GM19351 (cell line): Measurements from ENCODE around the gene FXYD2.

Source experiments
- ATAC-seq: cut with Tn5 transposase; IDR thresholded peaks from one replicate; pipeline ENCODE4 v1.9.1; 2021; ENCODE audit warnings: mild to moderate bottlenecking, moderate library complexity; ENCODE audit not compliant: unreplicated experiment

The FXYD2 gene

GRCh38 chr11:117836077-117836960, 11.8 kb upstream of the FXYD2 start:
- ATAC-seq = no peak

DNA sequence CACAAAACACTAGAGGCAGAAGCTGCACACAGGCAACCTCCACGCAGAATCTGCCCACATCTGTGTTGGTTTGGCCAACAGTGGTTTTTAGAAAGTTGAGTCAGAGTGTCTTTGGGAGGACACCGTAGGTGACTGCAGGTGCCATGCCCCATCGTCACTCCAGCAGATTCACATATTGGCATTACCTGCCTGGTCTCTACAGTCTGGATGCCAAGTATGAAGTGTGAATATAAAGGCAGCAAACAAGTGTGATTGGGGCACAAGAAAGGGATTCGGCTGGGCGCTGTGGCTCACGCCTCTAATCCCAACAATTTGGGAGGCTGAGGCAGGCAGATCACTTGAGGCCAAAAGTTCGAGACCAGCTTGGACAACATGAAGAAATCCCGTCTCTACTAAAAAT, 11.0 kb upstream of the FXYD2 start:
- no peak for ATAC-seq

DNA sequence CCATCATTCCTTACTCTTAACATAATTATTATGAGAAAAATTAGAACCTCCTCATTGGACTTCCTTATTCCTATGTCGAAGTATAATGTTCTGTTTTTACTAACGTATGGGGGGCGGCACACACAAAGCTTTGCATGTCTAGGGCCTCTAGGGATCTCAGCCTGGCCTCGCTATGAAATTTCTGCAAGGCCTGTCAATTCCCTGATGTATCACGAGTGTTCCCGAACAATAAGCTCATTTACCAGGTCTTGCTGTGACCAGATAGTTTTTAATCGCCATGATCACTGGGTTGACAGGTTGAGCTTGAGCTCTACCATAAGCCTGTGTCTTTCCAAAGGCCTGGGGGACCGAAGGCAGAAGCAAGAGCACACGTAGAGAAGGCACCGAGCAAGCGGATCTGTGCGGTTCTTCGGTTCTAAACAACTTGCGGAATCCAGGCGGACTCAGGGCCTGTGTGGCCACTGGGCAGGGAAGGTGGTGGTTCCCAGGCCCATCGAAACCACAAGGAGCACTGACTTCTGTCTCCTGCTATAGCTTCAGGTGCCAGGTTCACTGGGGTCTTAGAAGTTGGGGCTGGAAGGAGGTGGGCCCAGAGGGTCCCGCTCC, 10.4 kb upstream of the FXYD2 start:
- ATAC-seq = no peak

DNA sequence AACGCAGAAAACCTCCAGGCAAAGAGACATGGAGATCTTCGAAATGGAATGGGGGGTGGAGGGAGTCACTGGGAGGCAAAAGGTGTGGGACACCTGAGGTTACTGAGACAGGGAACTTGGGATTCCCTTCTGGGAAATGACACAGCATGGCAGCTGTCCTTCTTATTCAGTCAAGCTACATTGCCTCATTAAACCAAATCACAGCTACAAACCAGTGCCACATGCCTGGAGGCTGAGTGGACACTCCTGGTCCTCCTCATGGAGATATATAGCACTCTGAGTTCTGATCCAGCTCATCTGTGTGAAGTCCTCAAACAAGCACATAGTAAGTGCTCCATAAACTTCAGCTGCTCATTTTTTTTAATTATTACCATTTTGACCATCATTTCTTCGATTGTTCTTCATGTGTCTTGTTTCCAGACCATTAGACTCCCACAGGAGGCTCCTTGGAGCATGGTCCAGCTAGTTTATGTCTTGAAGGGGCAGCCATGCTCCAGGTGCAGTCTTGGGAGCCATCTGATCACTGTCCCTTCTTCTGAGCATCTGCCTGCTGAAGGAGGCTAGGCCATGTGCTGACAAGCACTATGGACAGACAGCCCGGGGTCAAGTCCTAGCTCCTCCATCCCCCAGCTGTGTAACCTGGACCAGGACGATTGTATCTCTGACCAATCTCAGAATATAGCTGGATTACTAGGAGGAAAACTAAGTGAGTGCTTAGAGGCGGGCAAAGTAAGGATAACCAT, 9.7 kb upstream of the FXYD2 start:
- ATAC-seq = no peak

GRCh38 chr11:117833401-117833891, 8.9 kb upstream of the FXYD2 start:
- ATAC-seq = no peak

DNA sequence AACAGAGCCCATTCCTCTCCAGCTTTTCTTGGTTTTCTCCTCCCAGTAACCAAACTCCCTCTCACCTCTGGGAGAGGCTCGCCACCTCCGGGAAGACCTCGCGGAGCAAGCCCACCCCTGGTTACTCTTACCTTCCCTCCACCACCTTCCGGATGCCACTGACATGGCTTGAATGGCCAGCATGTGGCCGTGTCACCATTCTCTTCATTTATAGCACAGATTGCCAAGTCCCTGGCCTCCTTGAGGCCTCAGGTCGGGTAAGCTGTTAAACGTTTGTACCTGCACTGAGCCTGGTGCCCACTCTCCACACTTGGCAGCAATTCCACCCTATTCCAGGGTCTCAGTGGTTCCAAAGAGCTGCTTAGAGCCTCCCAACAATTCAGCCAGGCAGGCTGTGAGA, 8.0 kb upstream of the FXYD2 start:
- ATAC-seq = no peak

DNA sequence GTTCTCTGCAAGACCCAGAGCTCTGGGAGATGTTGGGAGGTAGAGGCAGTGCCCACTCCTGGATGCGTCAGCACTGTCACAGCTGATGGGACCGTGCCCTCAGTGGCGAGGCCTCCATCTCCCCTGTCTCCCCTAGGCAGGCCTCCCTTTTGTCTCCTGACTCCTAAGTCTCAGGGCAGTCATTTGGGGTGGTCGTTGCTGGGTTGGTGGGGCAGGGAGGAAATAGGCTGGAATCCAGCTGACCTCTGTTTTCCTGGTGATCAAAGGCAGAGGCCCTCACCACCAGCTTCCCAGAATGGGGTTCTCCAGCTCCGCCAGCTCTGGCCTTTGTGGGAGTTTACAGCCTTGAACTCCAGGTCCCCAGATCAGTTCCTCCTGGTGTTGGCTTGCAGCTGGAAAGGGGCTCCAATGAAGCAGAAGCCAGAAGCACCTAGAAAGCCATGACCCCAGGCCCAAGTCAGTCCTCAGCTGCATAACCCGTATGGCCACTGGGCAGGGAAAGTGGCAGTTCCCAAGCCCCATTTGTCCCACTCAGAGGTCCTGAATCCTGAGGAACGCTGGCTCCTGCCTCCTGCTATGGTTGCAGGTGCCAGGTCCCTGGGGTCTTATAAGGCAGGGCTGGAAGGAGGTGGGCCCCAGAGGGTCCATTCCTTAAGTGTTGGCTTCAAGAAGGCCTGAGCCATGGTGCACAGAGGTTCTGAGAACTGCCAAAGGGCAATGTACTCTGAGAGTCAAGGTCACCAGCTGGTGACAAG, 7.3 kb upstream of the FXYD2 start:
- ATAC-seq = no peak

DNA sequence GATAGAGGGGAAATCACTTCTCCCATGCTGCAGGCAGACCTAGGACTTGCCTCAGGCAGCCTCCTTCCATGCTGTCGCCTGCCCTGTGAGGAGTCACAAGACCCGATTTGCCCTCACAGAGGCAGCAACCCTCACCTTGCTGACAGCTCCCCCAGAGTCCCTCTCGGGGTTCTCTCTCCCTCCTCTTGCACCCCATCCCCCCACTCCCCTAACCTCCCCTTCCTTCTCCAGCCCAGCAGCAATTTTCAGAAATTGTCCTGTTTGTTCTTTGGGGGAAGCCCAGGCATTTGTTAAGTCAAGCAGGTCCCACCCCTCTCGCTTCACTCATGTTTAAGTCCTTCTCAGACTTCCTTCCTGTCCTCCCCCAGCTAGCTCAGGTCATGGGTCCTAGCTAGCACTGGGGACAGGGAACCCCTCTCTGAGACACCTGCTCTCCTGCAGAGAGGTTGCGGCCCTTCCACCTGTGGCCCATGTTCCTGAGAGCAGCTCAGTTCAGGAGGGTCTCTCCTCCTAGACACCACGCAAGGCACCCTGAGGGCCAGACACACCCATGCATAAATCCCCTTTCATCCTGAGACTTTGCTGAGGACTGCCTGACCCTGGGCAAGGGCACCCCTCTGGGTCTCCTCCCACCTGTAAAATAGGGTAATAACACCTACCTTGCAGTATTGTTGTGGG, 6.3 kb upstream of the FXYD2 start:
- ATAC-seq = no peak

DNA sequence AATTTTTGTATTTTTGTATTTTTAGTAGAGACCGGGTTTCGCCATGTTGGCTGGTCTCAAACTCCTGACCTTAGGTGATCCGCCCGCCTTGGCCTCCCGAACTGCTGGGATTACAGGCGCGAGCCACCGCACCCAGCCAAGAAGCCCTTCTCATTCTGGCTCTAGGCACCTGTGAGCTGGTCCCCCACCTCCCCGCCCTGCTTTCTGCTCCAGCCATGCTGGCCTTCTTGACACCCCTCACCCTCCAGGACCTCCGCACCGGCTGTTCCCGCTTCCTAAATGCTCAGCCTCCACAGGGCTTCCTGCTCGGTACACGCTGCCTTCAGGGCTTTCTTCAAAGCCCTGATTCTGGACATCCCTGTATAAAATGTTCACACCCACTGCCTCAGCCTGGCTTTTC, 5.5 kb upstream of the FXYD2 start:
- no peak for ATAC-seq

DNA sequence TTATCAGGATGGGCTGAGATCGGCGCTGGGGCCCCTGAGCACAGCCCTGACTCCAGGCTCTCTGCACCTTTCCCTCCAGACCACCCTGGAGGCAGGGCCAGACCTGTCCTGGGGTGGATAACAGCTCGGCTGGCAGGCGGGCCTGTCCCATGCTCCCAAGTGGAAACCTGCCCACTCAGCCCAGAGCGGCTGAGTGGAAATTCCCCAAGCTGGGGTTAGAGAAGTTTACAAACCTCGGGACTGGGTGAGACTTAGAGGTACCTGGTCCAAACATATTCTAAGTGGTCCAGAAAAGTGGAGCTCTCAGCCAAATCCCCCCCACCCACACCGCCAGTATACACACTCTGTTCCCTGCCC, 4.8 kb upstream of the FXYD2 start:
- no peak for ATAC-seq

- no peak for ATAC-seq
Observed at GRCh38 chr11:117828611-117829368, 4.2 kb upstream of the FXYD2 start.

GRCh38 chr11:117827521-117828511, 3.3 kb upstream of the FXYD2 start:
- ATAC-seq = no peak

- ATAC-seq = no peak
Observed at GRCh38 chr11:117826832-117827231, 2.3 kb upstream of the FXYD2 start.

DNA sequence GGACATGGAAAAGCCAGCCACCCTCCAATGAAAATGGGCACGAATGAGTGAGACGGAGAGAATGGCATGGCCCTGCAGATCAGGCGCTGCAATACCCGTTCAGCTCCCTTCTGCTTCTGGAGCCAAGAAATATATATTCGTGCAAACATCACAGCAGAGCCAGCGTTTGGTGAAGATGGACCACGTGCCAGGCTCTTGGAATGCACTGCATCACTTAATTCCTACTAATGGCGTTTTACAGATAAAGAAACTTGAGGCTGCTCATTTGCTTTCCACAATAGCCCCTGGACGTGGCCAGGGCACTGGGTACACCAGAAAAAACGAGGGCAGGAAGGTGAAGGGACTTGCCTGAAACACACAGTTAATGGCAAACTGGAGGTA, 1.6 kb upstream of the FXYD2 start:
- no peak for ATAC-seq

DNA sequence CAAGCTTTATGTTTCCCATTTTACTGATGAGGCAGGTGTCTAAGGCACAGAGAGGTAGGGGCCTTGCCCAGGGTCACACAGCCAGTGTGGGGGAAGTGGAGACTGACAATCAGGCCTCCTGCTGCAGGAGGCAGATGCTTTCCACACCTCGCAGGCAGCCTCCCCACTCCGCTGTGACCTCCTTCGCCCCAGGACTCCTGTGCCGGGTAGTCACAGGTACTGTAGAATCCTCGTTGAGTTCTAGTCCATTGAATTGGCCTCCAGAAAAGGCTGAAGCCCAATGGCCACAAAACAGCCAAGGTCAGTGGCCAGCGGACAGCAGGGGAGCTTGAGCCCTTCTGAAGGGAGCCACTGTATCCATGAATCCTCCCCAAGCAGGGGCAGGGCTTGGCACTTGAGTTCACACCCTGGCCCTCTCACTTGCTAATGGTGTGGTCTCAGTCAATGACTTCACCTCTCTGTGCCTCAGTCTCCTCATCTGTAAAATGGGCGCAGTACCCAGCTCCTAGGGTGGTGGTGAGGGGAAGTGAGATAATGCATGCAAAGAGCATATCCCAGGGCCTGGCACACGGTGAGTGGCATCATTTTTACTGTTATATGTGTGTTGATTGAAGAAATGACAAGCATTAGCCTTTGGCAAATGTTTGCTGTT, 1.1 kb upstream of the FXYD2 start:
- ATAC-seq = no peak

GRCh38 chr11:117823946-117824420, 561 bp downstream of the FXYD2 start:
- ATAC-seq = no peak

GRCh38 chr11:117823294-117823945, 1.1 kb downstream of the FXYD2 start:
- no peak for ATAC-seq
